ENCODE data around the gene EXOC1. TPM values are rescaled to one million over a fixed set of nuclear protein-coding genes. Genes with fewer than 3 reads are reported as not detected.

Gene EXOC1
- total and polyA plus RNA-seq, 2 of the 4 experiments (the other 2 are of a cell fraction) = 19.9 to 49.5 TPM

DNA sequence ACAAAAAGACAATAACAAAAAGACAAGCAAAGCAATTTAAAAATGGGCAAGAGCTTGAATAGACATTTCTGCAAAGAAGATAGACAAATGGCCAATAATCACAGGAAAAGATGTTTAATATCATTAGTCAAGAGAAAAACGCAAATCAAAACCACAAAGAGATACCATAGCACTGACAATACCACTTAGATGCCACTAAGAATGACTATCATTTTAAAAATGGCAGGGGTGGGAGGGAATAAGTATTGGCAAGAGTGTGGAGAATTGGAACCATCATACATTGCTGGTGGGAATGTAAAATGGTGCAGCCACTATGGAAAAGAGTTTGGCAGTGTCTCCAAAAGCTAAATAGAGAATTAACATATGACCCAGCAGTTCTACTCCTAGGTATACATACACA lies 15.1 kb upstream of the EXOC1 start:
- in situ Hi-C loops (cut with MboI; ENCODE audit: low sequenced_read_pairs) (no loop called here), intact Hi-C loops (cut with micrococcal nuclease) (no loop called here), dilution Hi-C loops (cut with HindIII; ENCODE audit: low sequenced_read_pairs, unreplicated experiment) (no loop called here)
- H3K23ac ChIP-seq (ENCODE audit: low read depth, low read length) = no peak overlapping the region
- H2BK15ac ChIP-seq (ENCODE audit: low read depth, low read length) = no peak overlapping the region
- CTCF ChIA-PET = no interaction called here
- no peaks in the 10 kb centered on the region for H3K27me3 ChIP-seq (ENCODE audit: control insufficient read depth, insufficient read depth, low read length)
- no peaks in the 10 kb centered on the region for H4K20me1 ChIP-seq (ENCODE audit: insufficient read depth, low read length)
- H3K27ac ChIP-seq (ENCODE audit: insufficient read depth, low read length) = no peak overlapping the region
- no peak overlapping the region for H3K56ac ChIP-seq (ENCODE audit: extremely low read depth, insufficient read depth, low read length)
- no peak for ATAC-seq (ENCODE audit: low read depth)
- H3K9me3 ChIP-seq (ENCODE audit: control insufficient read depth, insufficient read depth, low read length) = no peaks in the 10 kb centered on the region
- no peak overlapping the region for H3K4ac ChIP-seq (ENCODE audit: low read depth, low read length)
- no peak overlapping the region for H4K91ac ChIP-seq (ENCODE audit: insufficient read depth, low read depth, low read length)
- H3K18ac ChIP-seq (ENCODE audit: low read depth, low read length) = no peak overlapping the region
- no peak overlapping the region for H2AFZ ChIP-seq (replicated peaks; ENCODE audit: low read length, poor library complexity)
- DNase-seq = peak; percentile 5
- H2BK120ac ChIP-seq (ENCODE audit: low read depth, low read length) = no peak overlapping the region
- no peak overlapping the region for H4K5ac ChIP-seq (ENCODE audit: low read depth, low read length)
- POLR2A ChIA-PET (ENCODE audit: unreplicated experiment) = no interaction called here
- H3K9me1 ChIP-seq (ENCODE audit: insufficient read depth, low read length) = no peaks in the 10 kb centered on the region
- H3K4me1 ChIP-seq (ENCODE audit: control insufficient read depth, insufficient read depth, low read length) = no peaks in the 10 kb centered on the region
- H3K4me2 ChIP-seq (ENCODE audit: low read depth, low read length) = no peak overlapping the region
- H3K4me3 ChIP-seq (ENCODE audit: insufficient read depth, low read depth, low read length) = no peak overlapping the region
- no peak overlapping the region for H2BK5ac ChIP-seq (ENCODE audit: low read depth, low read length, poor library complexity, severe bottlenecking)
- H3K9ac ChIP-seq (ENCODE audit: low read depth, low read length) = no peak overlapping the region
- H2AK9ac ChIP-seq (replicated peaks; ENCODE audit: low read depth, low read length, poor library complexity) = no peak overlapping the region
- no peaks in the 10 kb centered on the region for H3K36me3 ChIP-seq (ENCODE audit: control insufficient read depth, insufficient read depth, low read length)
- no peak overlapping the region for H2AK5ac ChIP-seq (ENCODE audit: low read depth, low read length)
- H3K79me1 ChIP-seq (ENCODE audit: low read depth in 1 of 2, low read length in 2 of 2) = no peaks in the 10 kb centered on the region
- no TSS peak for BruUV-seq (replicated peaks)
- WGBS, 2 experiments (ENCODE audit: extremely low coverage in 2 of 2, insufficient read length in 1 of 2) = no CpG with 5 or more reads among the region's 1 CpG
- H4K8ac ChIP-seq (ENCODE audit: low read depth in 2 of 2, low read length in 2 of 2) = no peak overlapping the region
- no peak overlapping the region for H2BK20ac ChIP-seq (ENCODE audit: low read depth, low read length)
- H3K14ac ChIP-seq (replicated peaks; ENCODE audit: low read depth, low read length) = no peak overlapping the region
- TF ChIP-seq RCOR1 (IDR thresholded peaks at IDR 0.05; ENCODE audit: insufficient replicate concordance, low read length) (no peak), FOS (IDR thresholded peaks at IDR 0.05; ENCODE audit: low read depth, low read length) (no peak), MAFK (IDR thresholded peaks at IDR 0.05; ENCODE audit: low read depth, low read length) (no peak), RAD21 (IDR thresholded peaks at IDR 0.05; ENCODE audit: low read length) (no peak), CHD1 (IDR thresholded peaks at IDR 0.05; ENCODE audit: low read depth, low read length) (no peak), RFX5 (IDR thresholded peaks at IDR 0.05; ENCODE audit: low read depth, low read length) (no peak), MXI1 (IDR thresholded peaks at IDR 0.05; ENCODE audit: borderline replicate concordance, low read depth, low read length) (no peak), POLR2A (IDR thresholded peaks at IDR 0.05; ENCODE audit: low read depth, low read length) (no peak), BHLHE40 (IDR thresholded peaks at IDR 0.05; ENCODE audit: low read depth, low read length) (no peak), MAZ (IDR thresholded peaks at IDR 0.05; ENCODE audit: borderline replicate concordance, low read depth, low read length) (no peak), CEBPB (IDR thresholded peaks at IDR 0.05; ENCODE audit: low read depth, low read length) (no peak), SMC3 (IDR thresholded peaks at IDR 0.05; ENCODE audit: low read depth, low read length) (no peak), CTCF (conservative IDR thresholded peaks at IDR 0.05; ENCODE audit: low read depth, low read length) (no peak), NFE2L2 (IDR thresholded peaks at IDR 0.05; ENCODE audit: low read depth, low read length) (no peak), ELK1 (IDR thresholded peaks at IDR 0.05; ENCODE audit: borderline replicate concordance, low read depth, low read length) (no peak)
- TF ChIP-seq, protein P1, sequence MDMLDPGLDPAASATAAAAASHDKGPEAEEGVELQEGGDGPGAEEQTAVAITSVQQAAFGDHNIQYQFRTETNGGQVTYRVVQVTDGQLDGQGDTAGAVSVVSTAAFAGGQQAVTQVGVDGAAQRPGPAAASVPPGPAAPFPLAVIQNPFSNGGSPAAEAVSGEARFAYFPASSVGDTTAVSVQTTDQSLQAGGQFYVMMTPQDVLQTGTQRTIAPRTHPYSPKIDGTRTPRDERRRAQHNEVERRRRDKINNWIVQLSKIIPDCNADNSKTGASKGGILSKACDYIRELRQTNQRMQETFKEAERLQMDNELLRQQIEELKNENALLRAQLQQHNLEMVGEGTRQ (IDR thresholded peaks at IDR 0.05; ENCODE audit: low read depth, low read length) = no peak
